ELR (cell line): ENCODE measurements around the gene IGSF3.
"Not testable (repeated sequence)": the region's sequence is repeated elsewhere in the genome, so short reads cannot be mapped to it uniquely, and the experiment has no call there.

Experiments
- DNase-seq: peaks from one replicate; pipeline ENCODE4 v3.0.0-alpha.2; 2015; ENCODE audit warnings: low read depth

The IGSF3 gene

DNA sequence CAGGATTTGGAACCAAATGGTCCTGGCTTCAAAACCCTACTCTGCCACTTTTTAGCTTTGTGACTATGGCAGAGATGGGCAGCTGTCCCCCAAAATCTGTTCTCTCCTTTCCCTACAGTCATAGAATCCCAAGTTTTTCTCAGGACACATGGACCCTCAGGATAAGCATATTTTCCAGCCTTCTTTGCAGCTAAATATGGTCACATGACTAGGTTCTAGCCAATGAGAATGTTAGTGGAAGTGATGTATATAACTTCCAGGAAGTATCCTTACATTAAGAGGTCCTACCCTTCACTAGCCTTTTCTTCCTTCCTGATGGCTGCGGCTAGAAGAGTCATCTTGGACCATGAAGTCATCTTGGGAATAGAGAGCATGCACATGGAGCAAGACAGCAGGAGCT lies 5.9 kb downstream of the IGSF3 start:
- no peak for DNase-seq

DNA sequence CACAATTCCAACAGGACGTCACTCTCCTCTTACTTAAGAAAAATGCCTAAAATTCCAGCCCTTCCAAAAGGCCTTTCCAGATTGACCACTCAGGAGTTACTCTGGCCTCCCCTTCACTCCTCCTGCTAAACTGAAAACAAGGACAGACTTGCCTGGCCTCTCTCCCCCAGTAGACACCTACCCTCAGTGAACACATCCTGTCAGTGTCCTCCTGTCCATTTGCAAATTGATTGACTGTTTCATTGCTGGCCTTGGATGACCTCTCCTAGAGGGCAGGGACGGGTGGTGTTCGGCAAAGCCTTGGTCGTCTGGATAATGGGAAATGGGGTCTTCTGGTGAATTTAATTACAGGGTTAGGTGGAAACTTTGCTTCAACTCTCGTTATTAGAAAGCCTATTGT lies 8.9 kb downstream of the IGSF3 start:
- DNase-seq, result not testable (repeated sequence)

DNA sequence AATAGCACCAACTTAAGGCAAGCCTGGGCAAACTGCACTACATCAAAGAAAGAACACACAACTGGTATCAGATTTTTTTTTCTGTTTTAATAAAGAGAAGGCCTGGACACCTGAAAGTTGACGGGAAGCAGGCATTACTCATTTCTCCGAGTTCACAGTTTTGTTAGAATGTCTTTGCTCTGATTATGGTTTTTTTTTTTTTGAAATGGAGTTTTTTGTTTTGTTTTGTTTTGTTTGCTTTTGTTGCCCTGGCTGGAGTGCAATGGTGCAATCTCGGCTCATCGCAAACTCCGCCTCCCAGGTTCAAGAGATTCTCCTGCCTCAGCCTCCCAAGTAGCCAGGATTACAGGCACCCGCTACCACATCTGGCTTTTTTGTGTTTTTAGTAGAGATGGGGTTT lies 9.7 kb downstream of the IGSF3 start:
- not testable (repeated sequence) for DNase-seq

DNA sequence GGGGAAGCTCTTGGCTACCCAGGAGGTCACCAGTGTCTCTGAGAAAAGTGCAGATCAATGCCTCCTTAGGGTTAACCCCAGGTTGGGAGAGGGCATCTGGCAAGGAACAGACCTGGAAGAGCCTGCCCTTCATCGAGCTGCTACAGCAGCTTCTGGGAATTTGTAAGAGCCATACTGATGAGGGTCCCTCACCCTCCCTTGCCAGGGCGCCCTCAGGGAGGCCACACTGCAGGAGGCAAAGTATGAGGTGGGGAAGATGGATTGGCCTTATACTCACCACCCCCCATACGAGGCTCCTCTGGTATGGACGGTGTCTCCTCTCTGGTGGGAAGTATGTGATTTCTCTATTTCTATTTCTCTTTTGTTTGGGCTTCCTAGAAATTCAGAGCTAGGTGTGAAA lies 13.2 kb downstream of the IGSF3 start:
- no peak for DNase-seq

DNA sequence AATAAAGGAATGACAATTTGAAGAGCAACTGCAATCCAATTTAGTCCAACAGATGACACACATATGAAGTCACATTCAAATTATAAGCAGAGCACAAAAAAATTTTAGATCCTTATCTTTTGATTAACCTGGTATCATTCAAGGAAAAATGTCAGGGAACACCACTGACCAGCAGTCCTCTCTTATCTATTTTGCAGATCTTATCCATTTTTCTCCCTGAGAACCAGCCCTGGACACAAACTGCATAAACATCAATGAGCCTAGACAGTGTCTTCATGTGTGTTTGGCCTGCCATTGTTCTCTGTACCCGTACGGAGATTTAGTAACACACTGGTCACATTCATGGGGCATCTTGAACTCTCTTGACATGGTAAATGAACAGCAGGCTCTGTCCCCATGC lies 14.9 kb downstream of the IGSF3 start:
- DNase-seq, result not testable (repeated sequence)

DNA sequence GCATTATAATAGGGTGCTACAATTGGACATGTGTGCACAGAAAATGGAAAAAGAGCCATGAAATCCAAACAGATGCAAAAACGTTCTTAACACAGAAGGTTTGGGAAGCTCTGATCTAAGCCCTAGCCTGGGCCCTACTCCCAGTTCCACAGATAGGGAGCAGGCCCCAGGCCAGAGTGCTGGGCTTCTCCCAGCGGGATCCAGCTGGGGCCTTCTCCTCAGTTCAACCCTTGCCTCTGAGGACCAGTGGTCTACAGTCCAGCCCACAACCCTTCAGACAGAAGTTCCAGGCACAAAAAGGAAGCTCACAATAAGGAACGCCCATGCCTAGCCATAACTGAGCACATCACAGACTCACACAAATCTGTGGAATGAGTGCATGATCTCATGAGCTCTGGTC lies 16.8 kb downstream of the IGSF3 start:
- DNase-seq, result not testable (repeated sequence)

DNA sequence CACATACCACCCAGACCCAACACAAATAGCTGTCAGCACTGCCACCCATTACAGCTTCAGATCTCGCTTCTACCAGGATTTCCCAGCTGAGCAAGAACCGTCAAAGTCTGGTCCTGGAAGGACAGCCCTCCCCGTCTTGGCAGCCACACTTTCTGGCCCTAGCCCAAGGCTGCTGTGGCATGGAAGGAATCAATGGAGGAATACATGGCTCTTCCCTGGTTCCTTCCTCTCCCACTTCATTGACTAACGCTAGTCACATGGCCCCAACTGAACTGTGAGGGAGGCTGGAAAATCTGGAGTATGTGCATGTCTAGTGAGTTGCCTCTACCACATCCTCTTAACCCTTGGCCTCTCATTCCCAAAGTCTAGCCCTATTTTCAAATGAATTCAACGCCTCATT lies 18.5 kb downstream of the IGSF3 start:
- DNase-seq, result not testable (repeated sequence)

DNA sequence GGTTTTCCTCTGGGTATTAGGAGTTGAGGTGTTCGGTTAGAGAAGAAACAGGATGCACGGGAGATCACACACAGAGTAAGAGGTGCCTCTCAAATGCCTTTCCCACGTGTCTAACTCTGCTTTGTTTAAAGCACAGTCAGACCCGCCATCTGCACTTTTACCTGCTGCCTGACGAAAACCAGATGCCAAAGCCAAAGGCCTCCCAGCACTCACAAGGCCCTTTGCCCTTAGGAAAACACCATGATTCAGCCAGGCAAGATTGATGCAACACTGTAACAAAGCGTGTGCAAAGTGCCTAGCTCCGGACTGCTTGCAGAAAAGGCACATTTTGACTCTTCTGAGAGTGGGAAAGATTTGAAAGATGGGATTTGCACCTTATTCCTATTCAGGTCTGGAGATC lies 19.2 kb downstream of the IGSF3 start:
- not testable (repeated sequence) for DNase-seq

DNA sequence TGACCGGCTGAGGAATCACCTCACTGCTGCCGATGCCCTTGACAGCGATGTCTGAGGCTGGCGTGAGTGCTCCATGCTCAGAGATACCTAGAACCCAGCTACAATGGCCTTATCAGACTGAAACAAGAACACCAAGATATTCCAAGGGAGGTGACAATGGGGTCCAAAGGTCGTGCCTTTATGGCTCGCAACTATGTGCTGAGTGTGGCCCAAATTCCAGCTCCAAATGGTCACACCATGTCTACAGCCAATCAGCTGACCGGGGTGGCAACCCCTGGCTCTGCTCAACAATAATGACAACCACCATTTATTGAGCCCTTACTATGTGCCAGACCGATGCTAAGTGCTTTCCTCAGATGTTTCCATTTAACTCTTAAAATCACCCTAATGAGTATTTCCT lies 20.3 kb downstream of the IGSF3 start:
- DNase-seq, result not testable (repeated sequence)

DNA sequence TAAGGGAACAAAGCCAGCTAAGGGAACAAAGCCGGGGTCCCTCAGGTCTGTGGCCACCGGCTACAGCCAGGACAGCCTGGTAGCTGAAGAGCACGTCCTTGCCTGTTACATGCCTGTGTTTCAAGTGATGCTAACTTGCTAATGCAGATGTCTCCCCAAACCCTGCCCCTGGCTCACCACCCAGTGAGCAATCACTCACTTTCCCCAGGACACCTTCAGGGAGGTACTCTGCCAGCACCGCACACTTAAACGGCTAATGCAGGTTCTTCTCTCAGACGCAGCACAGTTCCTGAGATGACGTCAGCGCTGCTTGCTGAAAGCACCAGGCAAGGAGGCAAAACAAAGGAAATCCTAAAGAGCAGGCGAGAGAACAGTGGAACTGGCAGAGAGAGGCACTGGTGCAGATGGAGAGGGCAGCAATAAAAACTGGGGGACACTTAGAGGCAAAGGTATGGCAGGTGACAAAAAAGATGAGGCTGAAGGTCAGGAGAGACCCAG lies 20.8 kb downstream of the IGSF3 start:
- not testable (repeated sequence) for DNase-seq

DNA sequence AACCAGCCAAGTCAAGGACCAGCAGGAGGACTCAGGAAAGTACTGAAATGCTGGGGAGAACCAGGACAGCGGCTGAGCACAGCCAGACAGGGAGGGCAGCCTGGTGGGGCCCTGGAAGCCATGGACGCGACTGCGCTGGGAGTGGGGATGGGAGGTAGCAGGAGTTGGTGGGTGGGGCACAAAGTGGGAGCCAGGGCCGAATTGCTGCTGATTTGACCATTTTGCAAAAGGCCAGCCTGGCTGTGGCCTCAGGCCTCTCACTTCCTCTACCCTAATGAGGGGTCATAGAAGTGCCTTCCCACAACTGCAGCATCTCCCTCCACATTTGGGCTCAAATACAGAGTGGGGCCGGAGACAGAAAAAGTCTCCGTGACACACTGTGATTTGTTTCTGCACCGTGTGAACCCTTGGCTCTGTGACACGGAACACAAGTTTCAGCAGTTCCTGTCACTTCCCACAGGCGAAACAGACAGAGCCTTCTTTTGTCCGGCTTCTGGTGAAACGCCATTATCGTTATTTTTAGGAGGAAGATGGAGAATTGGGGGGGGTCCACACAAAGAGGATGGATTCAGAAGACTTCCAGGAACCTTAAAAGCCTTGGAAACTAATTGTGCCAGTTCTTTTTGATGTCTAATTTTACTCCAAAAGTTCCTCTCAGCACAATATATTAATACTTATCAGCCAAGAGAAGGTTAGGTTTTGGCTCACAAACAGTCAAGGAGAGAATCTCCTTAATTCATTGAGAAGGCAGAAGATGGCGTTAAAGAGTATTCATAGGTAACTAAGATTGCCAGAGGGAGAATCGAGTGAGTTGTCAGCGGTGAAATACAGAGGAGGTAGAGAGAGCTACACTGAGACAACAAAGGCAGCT lies 21.5 kb downstream of the IGSF3 start:
- not testable (repeated sequence) for DNase-seq

DNA sequence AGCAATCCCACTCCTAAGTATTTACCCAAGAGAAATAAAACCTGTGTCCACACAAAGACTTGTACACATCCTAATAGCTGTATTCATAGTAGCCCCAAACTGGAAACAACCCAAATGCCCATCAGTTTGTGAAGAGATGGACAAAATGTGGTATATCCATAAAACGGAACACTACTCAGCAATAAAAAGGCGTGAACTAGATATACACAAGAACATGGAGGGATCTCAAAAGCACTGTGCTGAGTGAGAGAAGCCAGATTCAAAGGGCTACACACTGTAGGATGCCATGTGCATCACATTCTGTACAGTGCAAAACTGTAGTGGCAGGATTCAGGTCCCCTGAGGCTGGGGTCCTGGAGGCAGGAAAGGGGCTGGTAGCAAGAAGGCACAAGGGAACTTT lies 22.5 kb downstream of the IGSF3 start:
- DNase-seq, result not testable (repeated sequence)

DNA sequence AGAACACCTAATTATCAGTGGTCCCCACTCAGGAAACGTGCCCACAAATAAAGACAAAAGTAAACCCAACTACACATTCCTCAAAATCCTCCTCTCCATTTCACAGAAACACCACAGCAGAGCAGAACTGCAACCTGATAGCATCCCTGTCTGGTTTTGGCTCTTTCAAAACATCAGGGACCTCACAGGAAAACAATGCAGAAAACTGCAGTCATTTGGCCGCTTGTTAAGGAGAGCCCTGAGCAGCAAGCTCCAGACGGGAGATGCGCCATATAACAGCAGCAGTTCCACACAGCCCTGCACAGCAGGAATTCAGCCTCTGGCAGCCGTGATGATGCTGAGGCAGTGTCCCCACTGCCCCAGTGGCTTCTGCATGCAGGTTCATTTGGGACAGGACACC lies 23.4 kb downstream of the IGSF3 start:
- not testable (repeated sequence) for DNase-seq

DNA sequence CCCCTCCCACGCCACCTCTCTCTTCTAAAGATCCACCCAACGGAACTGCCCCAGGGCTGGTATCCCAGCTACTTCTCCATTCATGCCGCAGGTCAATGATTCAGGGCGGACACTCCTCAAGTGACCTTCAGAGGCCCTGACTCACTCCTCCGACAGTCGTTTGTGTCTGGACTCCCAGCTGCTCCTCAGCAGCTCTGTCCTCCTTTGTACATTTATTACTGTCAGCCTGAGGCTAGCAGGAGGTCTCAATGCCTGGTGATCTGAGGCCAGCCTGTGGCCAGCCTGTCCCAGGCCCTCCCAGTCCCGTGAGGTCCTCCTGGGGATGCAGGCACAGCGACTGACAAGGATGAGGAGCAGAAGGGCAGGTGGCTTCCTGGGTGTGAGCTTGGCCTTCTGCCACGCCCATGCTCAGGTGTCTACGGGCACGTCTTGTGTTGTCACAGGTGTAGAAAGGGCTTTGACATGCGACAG lies 24.2 kb downstream of the IGSF3 start:
- DNase-seq, result peak; percentile 72

DNA sequence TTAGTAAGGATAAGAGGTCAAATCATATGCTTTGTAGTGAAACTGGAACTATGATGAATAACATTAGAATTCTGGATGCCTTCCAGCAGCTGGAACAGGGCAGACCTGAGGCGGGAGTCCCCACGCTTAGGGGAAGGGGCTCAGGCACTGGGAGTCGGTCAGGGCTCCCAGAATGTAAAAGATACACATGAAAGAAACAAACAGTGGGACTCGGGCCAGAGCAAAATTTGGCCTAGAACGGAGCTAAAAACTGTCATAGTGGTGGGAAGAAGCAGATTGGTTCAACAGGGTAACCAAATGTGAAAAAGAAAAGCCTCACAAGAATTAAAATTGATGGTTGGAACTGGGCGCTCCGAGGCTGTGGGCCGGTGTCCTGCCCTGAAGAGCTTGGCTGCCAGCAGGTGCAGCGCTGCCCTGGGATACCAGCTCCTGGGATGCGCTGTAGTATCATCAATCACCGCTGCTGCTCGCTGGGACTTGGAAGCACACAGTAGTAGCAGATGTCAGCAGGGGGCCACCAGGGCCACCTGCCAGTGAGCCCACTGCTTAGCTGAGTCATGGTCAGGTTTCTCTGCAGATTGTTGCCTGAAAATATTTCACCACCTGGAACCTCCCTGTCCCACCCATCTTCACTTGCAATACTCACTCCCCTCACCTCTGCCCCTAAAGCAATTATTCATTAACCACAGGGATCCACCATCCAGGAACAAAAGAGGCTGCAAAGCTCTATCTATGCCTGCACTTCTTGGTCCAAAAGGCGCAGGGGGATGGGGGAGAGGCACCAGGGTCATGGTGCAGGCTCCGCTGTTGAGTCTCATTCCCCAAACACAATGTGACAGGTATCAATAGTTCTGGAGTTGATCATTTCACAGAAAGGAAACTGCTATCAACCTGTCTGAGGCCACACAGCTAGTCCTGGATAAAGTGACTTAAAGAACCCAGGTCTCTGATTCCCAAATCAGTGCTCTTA lies 24.9 kb downstream of the IGSF3 start:
- peak; percentile 30 for DNase-seq

DNA sequence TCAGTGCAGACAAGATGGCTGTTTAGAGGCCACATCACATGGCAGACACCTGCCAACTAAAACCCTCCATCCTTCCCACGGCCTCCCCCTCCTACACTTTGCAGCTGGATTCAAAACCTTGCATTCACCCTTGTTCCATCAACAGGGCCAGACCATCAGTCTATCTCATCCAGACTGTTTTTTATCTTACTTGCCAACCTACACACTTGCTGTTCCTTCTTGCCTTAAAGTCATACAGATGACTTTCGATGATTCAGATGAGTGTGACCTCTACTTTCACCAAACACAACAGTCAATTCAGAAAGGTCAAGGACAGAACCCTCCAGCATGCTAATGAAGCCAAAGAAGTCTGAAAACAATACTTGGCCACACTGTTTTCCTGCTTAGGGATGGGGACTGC lies 29.9 kb downstream of the IGSF3 start:
- DNase-seq, result not testable (repeated sequence)

DNA sequence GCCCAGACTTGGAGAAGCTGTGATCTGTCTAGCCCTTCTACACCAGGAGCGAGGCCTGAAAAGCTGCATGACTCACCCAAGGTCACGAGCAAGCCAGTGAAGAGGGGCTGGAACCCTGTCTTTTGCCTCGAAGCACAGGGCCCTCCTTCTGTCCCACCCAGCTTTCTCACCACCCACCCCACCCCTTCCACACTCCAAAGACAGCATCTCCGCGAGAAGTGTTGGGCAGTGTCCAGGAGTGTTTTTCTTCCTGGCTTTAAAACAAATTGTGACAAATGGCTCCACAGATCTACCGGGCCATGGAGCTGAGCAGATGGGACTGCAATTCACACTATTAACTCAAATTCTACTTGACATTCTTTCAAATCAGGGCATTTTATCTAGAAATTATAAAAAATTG lies 30.9 kb downstream of the IGSF3 start:
- not testable (repeated sequence) for DNase-seq

DNA sequence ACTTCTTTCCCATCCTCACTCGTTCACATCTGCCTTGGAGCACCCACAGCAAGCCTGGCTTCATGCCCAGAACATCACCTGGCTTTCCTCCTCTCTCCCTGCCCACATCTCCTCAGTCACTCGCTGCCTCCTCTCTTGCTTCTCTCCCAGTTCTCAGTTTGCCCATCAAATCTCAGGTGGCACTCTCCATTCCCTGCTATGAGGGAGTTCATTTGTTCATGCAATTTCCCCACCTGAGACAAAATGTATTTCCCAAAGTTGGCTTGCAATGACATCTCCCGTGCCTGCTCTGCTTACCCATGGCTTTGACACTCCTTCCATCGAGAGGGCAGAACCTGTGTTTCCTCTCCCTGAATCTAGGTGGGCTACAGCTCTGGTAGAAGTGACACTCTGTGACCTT lies 33.1 kb downstream of the IGSF3 start:
- not testable (repeated sequence) for DNase-seq

DNA sequence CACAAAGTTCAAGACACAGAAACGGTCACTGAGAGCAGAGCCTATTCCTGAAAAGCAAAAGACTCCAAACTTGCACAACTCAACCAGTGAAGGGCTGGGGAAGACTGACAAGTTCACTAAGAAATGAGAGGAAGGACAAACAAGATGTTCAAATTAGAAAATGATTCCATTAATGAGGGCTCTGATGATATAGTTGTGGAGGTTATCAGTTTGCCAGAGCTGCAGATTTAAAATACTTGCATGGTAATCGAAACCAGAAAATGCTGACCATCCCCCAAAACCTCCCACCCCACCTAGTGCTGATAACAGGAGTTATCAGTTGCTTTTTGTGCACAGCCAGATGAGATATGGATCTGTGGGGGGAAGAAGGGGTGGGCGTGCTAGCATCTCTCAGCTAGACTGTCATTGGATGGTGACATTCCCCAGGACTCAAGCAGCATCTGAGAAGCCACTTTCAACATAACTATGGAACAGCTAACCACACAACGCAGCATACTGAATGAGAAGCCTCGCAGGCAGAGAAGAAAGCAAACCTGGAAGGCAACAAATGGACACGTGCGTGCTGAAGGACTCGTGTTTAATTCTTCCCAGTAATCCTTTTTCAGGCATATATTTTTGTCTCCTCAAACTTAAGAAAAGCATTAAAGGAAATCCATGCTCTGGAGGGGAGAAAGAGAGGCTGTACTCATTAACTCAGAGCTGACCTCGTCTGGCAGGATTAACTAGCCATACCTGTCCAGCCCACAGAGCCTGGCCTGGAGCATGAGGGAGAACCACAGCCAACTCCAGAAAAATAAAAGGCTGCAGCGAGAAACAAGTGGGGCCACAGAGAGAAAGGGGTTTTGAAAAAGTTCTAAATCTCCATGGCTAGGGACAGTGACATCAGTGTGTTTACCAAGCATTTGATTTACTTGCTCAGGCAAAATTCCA lies 35.3 kb downstream of the IGSF3 start:
- not testable (repeated sequence) for DNase-seq

DNA sequence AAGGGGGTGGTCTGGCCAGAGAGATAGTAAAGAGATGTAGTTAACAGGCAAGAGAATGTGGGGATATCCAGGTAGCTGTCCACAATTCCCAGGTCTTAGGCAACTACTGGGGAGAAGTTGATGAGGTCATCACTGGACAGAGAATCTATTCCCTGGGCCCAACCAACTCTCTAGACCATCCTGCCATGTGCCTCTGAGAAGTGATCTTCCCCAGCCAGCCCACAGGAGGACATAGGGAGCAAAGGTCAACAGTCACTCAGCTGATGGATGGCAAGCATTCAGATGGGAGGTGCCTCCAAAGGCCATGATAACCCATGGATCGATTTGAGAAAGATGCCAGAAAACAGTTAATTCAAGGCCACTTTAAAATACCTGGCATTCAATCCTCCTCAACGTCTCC lies 36.0 kb downstream of the IGSF3 start:
- not testable (repeated sequence) for DNase-seq

DNA sequence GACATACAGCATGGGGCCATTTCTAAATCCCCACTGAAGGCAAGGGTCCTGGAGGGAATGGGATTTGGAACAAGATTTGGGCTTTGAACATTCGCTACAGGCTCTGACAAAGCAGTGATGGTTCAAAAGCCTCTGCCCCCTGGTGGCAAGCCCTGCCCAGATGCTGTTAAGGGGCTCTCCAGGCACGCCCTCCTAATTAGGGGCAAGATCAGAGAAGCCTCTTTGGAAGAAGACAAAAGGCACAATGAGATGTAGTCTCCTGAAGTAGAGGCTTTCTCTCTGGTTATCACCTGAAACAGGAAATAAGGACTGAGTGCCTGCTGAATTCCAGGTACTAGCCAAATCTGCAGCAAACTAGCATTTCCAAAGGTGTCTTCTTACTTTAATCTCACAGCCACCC lies 37.5 kb downstream of the IGSF3 start:
- DNase-seq, result not testable (repeated sequence)
